Measurements from ENCODE around the gene AMOT. TPM values are rescaled to one million over a fixed set of nuclear protein-coding genes. Genes with fewer than 3 reads are reported as not detected.

The AMOT gene
- total RNA-seq, 1 donor from 2014 or later = 3.8 TPM

- Mint-ChIP-seq H3K4me1 (peaks cover 58% of the 10 kb centered on the region), H3K4me3 (peak overlapping the region; percentile 91), H3K36me3 (peaks cover 3% of the 10 kb centered on the region), H3K27me3 (ENCODE audit: insufficient read depth, low read depth) (peaks cover 4% of the 10 kb centered on the region), H3K27ac (peak overlapping the region; percentile 69), H3K9me3 (peaks cover 5% of the 10 kb centered on the region)
- H3K4me2 ChIP-seq = peak overlapping the region; percentile 78
- peaks cover 41% of the 10 kb centered on the region for H3K27me3 ChIP-seq
- no peaks in the 10 kb centered on the region for H3K79me2 ChIP-seq (ENCODE audit: low read depth)
- peaks cover 34% of the 10 kb centered on the region for H3F3A ChIP-seq (ENCODE audit: low read depth)
- peak overlapping the region; percentile 87 for H3K4me3 ChIP-seq
- DNase-seq (ENCODE audit: low spot score) = peak; percentile 9
- TF ChIP-seq CTCF (IDR thresholded peaks at IDR 0.05) (no peak), EZH2 (IDR thresholded peaks at IDR 0.05) (peak; percentile 33), EZH2phosphoT487 (IDR thresholded peaks at IDR 0.05) (no peak)
- no peak overlapping the region for H3K27ac ChIP-seq
- no peak overlapping the region for H2AFZ ChIP-seq (replicated peaks)
- peaks cover 50% of the 10 kb centered on the region for H3K4me1 ChIP-seq
- H3K9ac ChIP-seq = no peak overlapping the region
- H3K36me3 ChIP-seq = no peaks in the 10 kb centered on the region
- H4K20me1 ChIP-seq (ENCODE audit: low read depth) = peaks cover 15% of the 10 kb centered on the region
- no peaks in the 10 kb centered on the region for H3K9me3 ChIP-seq (ENCODE audit: low read depth)
These were observed 775 bp downstream of the AMOT start for GRCh38 chrX:112839856-112840255.

- Mint-ChIP-seq H3K4me3 (peak overlapping the region; percentile 64), H3K4me1 (peaks cover 61% of the 10 kb centered on the region), H3K27ac (peak overlapping the region; percentile 44), H3K9me3 (peaks cover 5% of the 10 kb centered on the region), H3K27me3 (ENCODE audit: insufficient read depth, low read depth) (peaks cover 4% of the 10 kb centered on the region), H3K36me3 (peaks cover 3% of the 10 kb centered on the region)
- Histone ChIP-seq H2AFZ (replicated peaks) (no peak overlapping the region), H3K9me3 (ENCODE audit: low read depth) (no peaks in the 10 kb centered on the region), H3K4me2 (peak overlapping the region; percentile 48), H3K9ac (no peak overlapping the region), H3F3A (ENCODE audit: low read depth) (peaks cover 27% of the 10 kb centered on the region), H3K27me3 (peaks cover 41% of the 10 kb centered on the region), H4K20me1 (ENCODE audit: low read depth) (peaks cover 15% of the 10 kb centered on the region), H3K79me2 (ENCODE audit: low read depth) (no peaks in the 10 kb centered on the region), H3K36me3 (no peaks in the 10 kb centered on the region), H3K4me1 (peaks cover 50% of the 10 kb centered on the region), H3K4me3 (no peak overlapping the region), H3K27ac (peak overlapping the region; percentile 71)
- TF ChIP-seq EZH2phosphoT487 (IDR thresholded peaks at IDR 0.05) = peak; percentile 62
- no peak for TF ChIP-seq EZH2 (IDR thresholded peaks at IDR 0.05)
- peak; percentile 49 for DNase-seq (ENCODE audit: low spot score)
These were observed 3.1 kb downstream of the AMOT start for GRCh38 chrX:112837531-112837930.

- Histone ChIP-seq H3F3A (ENCODE audit: low read depth) (peaks cover 21% of the 10 kb centered on the region), H3K79me2 (ENCODE audit: low read depth) (no peaks in the 10 kb centered on the region), H3K9ac (no peak overlapping the region), H3K27me3 (peaks cover 36% of the 10 kb centered on the region), H3K9me3 (ENCODE audit: low read depth) (no peaks in the 10 kb centered on the region), H4K20me1 (ENCODE audit: low read depth) (peaks cover 15% of the 10 kb centered on the region), H3K4me1 (peaks cover 39% of the 10 kb centered on the region), H3K4me3 (no peak overlapping the region), H2AFZ (replicated peaks) (no peak overlapping the region), H3K36me3 (no peaks in the 10 kb centered on the region), H3K4me2 (no peak overlapping the region), H3K27ac (no peak overlapping the region)
- no peak overlapping the region for H3K4me3 Mint-ChIP-seq
- peaks cover 3% of the 10 kb centered on the region for H3K9me3 Mint-ChIP-seq
- DNase-seq (ENCODE audit: low spot score) = no peak
- peaks cover 54% of the 10 kb centered on the region for H3K4me1 Mint-ChIP-seq
- peaks cover 2% of the 10 kb centered on the region for H3K27me3 Mint-ChIP-seq (ENCODE audit: insufficient read depth, low read depth)
- H3K36me3 Mint-ChIP-seq = peaks cover 7% of the 10 kb centered on the region
- H3K27ac Mint-ChIP-seq = no peak overlapping the region
- TF ChIP-seq CTCF (IDR thresholded peaks at IDR 0.05) = no peak
- no peak for TF ChIP-seq EZH2 (IDR thresholded peaks at IDR 0.05)
- TF ChIP-seq EZH2phosphoT487 (IDR thresholded peaks at IDR 0.05) = no peak
These were observed 5.6 kb downstream of the AMOT start for GRCh38 chrX:112835019-112835418.

- Histone ChIP-seq H3K27ac (no peak overlapping the region), H3K79me2 (ENCODE audit: low read depth) (no peaks in the 10 kb centered on the region), H3K36me3 (no peaks in the 10 kb centered on the region), H2AFZ (replicated peaks) (no peak overlapping the region), H3K9me3 (ENCODE audit: low read depth) (no peaks in the 10 kb centered on the region), H4K20me1 (ENCODE audit: low read depth) (peaks cover 15% of the 10 kb centered on the region), H3K27me3 (peaks cover 29% of the 10 kb centered on the region), H3K4me1 (peaks cover 35% of the 10 kb centered on the region), H3K4me2 (peak overlapping the region; percentile 2), H3K4me3 (no peak overlapping the region), H3F3A (ENCODE audit: low read depth) (peaks cover 18% of the 10 kb centered on the region), H3K9ac (no peak overlapping the region)
- H3K4me1 Mint-ChIP-seq = peaks cover 50% of the 10 kb centered on the region
- peaks cover 5% of the 10 kb centered on the region for H3K36me3 Mint-ChIP-seq
- H3K9me3 Mint-ChIP-seq = no peaks in the 10 kb centered on the region
- no peaks in the 10 kb centered on the region for H3K27me3 Mint-ChIP-seq (ENCODE audit: insufficient read depth, low read depth)
- no peak overlapping the region for H3K4me3 Mint-ChIP-seq
- H3K27ac Mint-ChIP-seq = peak overlapping the region; percentile 5
- TF ChIP-seq CTCF (IDR thresholded peaks at IDR 0.05) (no peak), EZH2 (IDR thresholded peaks at IDR 0.05) (no peak), EZH2phosphoT487 (IDR thresholded peaks at IDR 0.05) (no peak)
- DNase-seq (ENCODE audit: low spot score) = peak; percentile 23
These were observed 6.4 kb downstream of the AMOT start for GRCh38 chrX:112834031-112834845.

Data from neural progenitor cell (in vitro differentiated cells).